Fibroblast of lung (primary cell): ENCODE results near the gene AHSP. TPM values are rescaled to one million over a fixed set of nuclear protein-coding genes. Genes with fewer than 3 reads are reported as not detected.

Experiments
- DNase-seq, 2 donors: peaks; one replicate each; pipeline versions ENCODE4 v3.0.0 to v3.0.0-alpha.2; 2010; ENCODE audit warnings: low read depth in 2 of 2
- H2AFZ ChIP-seq: 2 replicates; pipeline ENCODE4 v1.5.1; 2012; ENCODE audit warnings: low read length, control low read depth, inconsistent platforms
- H3K27ac ChIP-seq: 2 replicates; pipeline ENCODE4 v1.5.1; 2011; ENCODE audit warnings: low read length, control low read depth; ENCODE audit not compliant: insufficient read depth
- H3K27me3 ChIP-seq: 2 replicates; pipeline ENCODE4 v1.5.1; 2011; ENCODE audit warnings: mild to moderate bottlenecking, low read length; ENCODE audit not compliant: control insufficient read depth, insufficient read depth
- H3K36me3 ChIP-seq: 2 replicates; pipeline ENCODE4 v1.5.1; 2011; ENCODE audit warnings: low read length; ENCODE audit not compliant: control insufficient read depth, insufficient read depth
- H3K4me1 ChIP-seq: 2 replicates; pipeline ENCODE4 v1.5.1; 2011; ENCODE audit warnings: low read length; ENCODE audit not compliant: control insufficient read depth, insufficient read depth; ENCODE audit errors: extremely low read depth
- H3K4me2 ChIP-seq: 2 replicates; pipeline ENCODE4 v1.5.1; 2011; ENCODE audit warnings: low read length, control low read depth; ENCODE audit not compliant: insufficient read depth; ENCODE audit errors: extremely low read depth
- H3K4me3 ChIP-seq, 4 experiments: fragments of 200-600 bp in 1 of 4; sonication (generic) in 1 of 4; replicated peaks in 1 of 4; 2 replicates each; pipeline ENCODE4 v1.5.1; 2011 to 2016; ENCODE audit warnings: low read length in 4 of 4, low read depth in 3 of 4, mild to moderate bottlenecking in 3 of 4, control low read depth in 2 of 4, inconsistent platforms in 1 of 4, mixed read lengths in 1 of 4; ENCODE audit not compliant: insufficient read depth in 1 of 4; ENCODE audit errors: control extremely low read depth in 1 of 4
- H3K79me2 ChIP-seq: 2 replicates; pipeline ENCODE4 v1.5.1; 2012; ENCODE audit warnings: mild to moderate bottlenecking, low read length, inconsistent platforms; ENCODE audit not compliant: control insufficient read depth, insufficient read depth
- H3K9ac ChIP-seq: 2 replicates; pipeline ENCODE4 v1.5.1; 2011; ENCODE audit warnings: mild to moderate bottlenecking, low read length, control low read depth; ENCODE audit not compliant: insufficient read depth
- H3K9me3 ChIP-seq: 2 replicates; pipeline ENCODE4 v1.5.1; 2012; ENCODE audit warnings: low read depth, low read length; ENCODE audit not compliant: control insufficient read depth, insufficient read depth
- H4K20me1 ChIP-seq: 2 replicates; pipeline ENCODE4 v1.5.1; 2011; ENCODE audit warnings: low read length; ENCODE audit not compliant: control insufficient read depth, insufficient read depth; ENCODE audit errors: extremely low read depth
- CTCF ChIP-seq, 2 donors: IDR thresholded peaks in 1 of 2; conservative IDR thresholded peaks in 1 of 2; 1 replicate in 1 of 2; 2 replicates in 1 of 2; pipeline ENCODE4 v1.5.1; 2011 to 2012; ENCODE audit warnings: low read length in 2 of 2, control low read depth in 1 of 2, inconsistent platforms in 1 of 2, low read depth in 1 of 2, mild to moderate bottlenecking in 1 of 2
- EZH2 ChIP-seq: IDR thresholded peaks from 2 replicates; pipeline ENCODE4 v1.5.1; 2012; ENCODE audit warnings: low read length, control low read depth, mild to moderate bottlenecking; ENCODE audit errors: missing control alignments
- polyA plus RNA-seq, 2 donors: library from polyadenylated mRNA; depleted of rRNA in 1 of 2; stranded (reverse) in 1 of 2; unstranded in 1 of 2; fragments of >200 nt; gene quantifications; 2 replicates each; pipeline ENCODE4 v1.2.1, GENCODE V29; 2011 to 2012; ENCODE audit warnings: missing spikeins in 1 of 2
- total RNA-seq: library from RNA; depleted of rRNA; stranded (reverse); fragments of >200 nt; gene quantifications from 2 replicates; pipeline ENCODE4 v1.2.1, GENCODE V29; 2014

Gene AHSP
- total and polyA plus RNA-seq, 2 donors (not counting 1 experiment from before 2014, with no cell fraction given), result not detected

GRCh38 chr16:31487071-31487719 is 40.5 kb upstream of the AHSP start:
- H3K4me2 ChIP-seq, result peak overlapping the region; percentile 36
- no peak overlapping the region for H3K9ac ChIP-seq
- H2AFZ ChIP-seq, result no peak overlapping the region

DNA sequence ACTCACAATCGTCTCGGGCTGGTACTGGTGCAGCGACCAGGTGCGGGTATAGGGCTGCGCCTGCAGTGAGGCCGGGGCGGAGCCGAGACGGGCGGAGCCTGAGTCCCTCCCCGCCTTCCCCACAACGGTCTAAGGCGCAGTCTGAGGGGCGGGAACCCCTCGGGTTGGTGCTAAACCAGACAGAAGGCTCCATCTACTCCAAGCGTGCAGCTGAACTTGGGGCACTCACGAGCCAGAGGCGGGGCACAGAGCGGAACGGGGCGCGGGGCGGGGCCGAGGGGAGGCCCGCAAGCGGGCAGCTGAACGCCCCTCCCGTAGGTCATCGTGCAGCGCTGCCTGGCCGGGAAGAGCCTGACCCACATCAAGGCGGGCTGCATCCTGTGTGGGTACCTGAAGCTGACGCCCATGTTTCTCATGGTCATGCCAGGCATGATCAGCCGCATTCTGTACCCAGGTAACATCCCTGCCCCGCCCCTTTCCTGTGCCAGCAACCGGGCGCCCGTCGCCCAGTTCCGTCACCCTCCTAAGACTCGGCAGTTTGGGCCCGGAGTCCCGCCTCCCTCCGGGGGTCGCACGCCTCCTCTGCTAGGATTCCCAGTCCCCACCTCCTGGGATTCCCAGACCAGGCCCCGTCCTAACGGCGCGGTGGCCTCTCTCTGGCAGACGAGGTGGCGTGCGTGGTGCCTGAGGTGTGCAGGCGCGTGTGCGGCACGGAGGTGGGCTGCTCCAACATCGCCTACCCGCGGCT is 39.8 kb upstream of the AHSP start:
- Histone ChIP-seq H2AFZ (peak overlapping the region; percentile 35), H3K9ac (peak overlapping the region; percentile 17), H3K4me2 (peak overlapping the region; percentile 36), H3K79me2 (no peaks in the 10 kb centered on the region), H3K27me3 (peaks cover 11% of the 10 kb centered on the region), H3K4me3 (peak overlapping the region; percentile 3 to 60 (median 36)), H3K9me3 (no peaks in the 10 kb centered on the region), H3K27ac (no peak overlapping the region), H3K36me3 (peaks cover 8% of the 10 kb centered on the region), H3K4me1 (peaks cover 9% of the 10 kb centered on the region), H4K20me1 (no peaks in the 10 kb centered on the region)
- peak; percentile 62 for TF ChIP-seq EZH2
- TF ChIP-seq CTCF (conservative IDR thresholded peaks at IDR 0.05 in 1 of 2, IDR thresholded peaks at IDR 0.05 in 1 of 2; ENCODE audit: low read depth in 1 of 2, low read length in 2 of 2), result no peak
- peak; percentile 25 to 32 for DNase-seq

More at GRCh38 chr16:31487071-31487719, 40.5 kb upstream of the AHSP start:
- H4K20me1 ChIP-seq, result no peaks in the 10 kb centered on the region
- no peak overlapping the region for H3K27ac ChIP-seq
- H3K79me2 ChIP-seq, result no peaks in the 10 kb centered on the region
- H3K4me3 ChIP-seq, result peak overlapping the region; percentile 3 to 60 (median 36)
- peaks cover 9% of the 10 kb centered on the region for H3K4me1 ChIP-seq
- H3K27me3 ChIP-seq, result peaks cover 11% of the 10 kb centered on the region
- DNase-seq, result no peak
- no peak for TF ChIP-seq EZH2
- no peak for TF ChIP-seq CTCF (conservative IDR thresholded peaks at IDR 0.05 in 1 of 2, IDR thresholded peaks at IDR 0.05 in 1 of 2; ENCODE audit: low read depth in 1 of 2, low read length in 2 of 2)
- H3K9me3 ChIP-seq, result no peaks in the 10 kb centered on the region
- H3K36me3 ChIP-seq, result peaks cover 5% of the 10 kb centered on the region

GRCh38 chr16:31488468-31489297 is 39.0 kb upstream of the AHSP start:
- DNase-seq, result no peak
- no peak overlapping the region for H2AFZ ChIP-seq
- H3K27me3 ChIP-seq, result peaks cover 11% of the 10 kb centered on the region
- no peaks in the 10 kb centered on the region for H4K20me1 ChIP-seq
- H3K36me3 ChIP-seq, result peaks cover 15% of the 10 kb centered on the region
- no peak overlapping the region for H3K9ac ChIP-seq
- no peak overlapping the region for H3K27ac ChIP-seq
- TF ChIP-seq EZH2 (no peak), CTCF (conservative IDR thresholded peaks at IDR 0.05 in 1 of 2, IDR thresholded peaks at IDR 0.05 in 1 of 2; ENCODE audit: low read depth in 1 of 2, low read length in 2 of 2) (no peak)
- H3K9me3 ChIP-seq, result no peaks in the 10 kb centered on the region
- peak overlapping the region in 1 of 4 experiments; percentile 60 for H3K4me3 ChIP-seq
- H3K4me2 ChIP-seq, result peak overlapping the region; percentile 36
- H3K4me1 ChIP-seq, result peaks cover 9% of the 10 kb centered on the region
- no peaks in the 10 kb centered on the region for H3K79me2 ChIP-seq
